ENCODE results near the gene PIK3R5. TPM values are rescaled to one million over a fixed set of nuclear protein-coding genes. Genes with fewer than 3 reads are reported as not detected.
A peak's percentile ranks its signal among the peaks of the same experiment; 100 is the strongest.

The PIK3R5 gene
- total RNA-seq, 2 experiments from 2014 or later = 153 to 159 TPM

- DNase-seq (no peak), ATAC-seq (ENCODE audit: poor library complexity) (no peak)
- peaks cover 77% of the 10 kb centered on the region for H3K36me3 ChIP-seq (ENCODE audit: insufficient read depth, low read length)
- Mint-ChIP-seq H3K9me3 (peaks cover 5% of the 10 kb centered on the region), H3K27ac (no peak overlapping the region), H3K36me3 (ENCODE audit: low read depth) (peaks cover 87% of the 10 kb centered on the region), H3K4me1 (ENCODE audit: low read depth) (peaks cover 27% of the 10 kb centered on the region), H3K27me3 (no peaks in the 10 kb centered on the region), H3K4me3 (no peak overlapping the region)
- H3K27ac ChIP-seq (ENCODE audit: low read depth in 1 of 2, low read length in 2 of 2) = no peak overlapping the region
- TF ChIP-seq, protein P1, sequence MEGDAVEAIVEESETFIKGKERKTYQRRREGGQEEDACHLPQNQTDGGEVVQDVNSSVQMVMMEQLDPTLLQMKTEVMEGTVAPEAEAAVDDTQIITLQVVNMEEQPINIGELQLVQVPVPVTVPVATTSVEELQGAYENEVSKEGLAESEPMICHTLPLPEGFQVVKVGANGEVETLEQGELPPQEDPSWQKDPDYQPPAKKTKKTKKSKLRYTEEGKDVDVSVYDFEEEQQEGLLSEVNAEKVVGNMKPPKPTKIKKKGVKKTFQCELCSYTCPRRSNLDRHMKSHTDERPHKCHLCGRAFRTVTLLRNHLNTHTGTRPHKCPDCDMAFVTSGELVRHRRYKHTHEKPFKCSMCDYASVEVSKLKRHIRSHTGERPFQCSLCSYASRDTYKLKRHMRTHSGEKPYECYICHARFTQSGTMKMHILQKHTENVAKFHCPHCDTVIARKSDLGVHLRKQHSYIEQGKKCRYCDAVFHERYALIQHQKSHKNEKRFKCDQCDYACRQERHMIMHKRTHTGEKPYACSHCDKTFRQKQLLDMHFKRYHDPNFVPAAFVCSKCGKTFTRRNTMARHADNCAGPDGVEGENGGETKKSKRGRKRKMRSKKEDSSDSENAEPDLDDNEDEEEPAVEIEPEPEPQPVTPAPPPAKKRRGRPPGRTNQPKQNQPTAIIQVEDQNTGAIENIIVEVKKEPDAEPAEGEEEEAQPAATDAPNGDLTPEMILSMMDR (IDR thresholded peaks at IDR 0.05) = no peak
- H3K9me3 ChIP-seq (ENCODE audit: control insufficient read depth in 1 of 2, insufficient read depth in 1 of 2, low read length in 2 of 2) = no peaks in the 10 kb centered on the region
- ChIA-PET CTCF (no interaction called here), POLR2A (no interaction called here)
- H3K4me1 ChIP-seq (ENCODE audit: insufficient read depth, low read length) = peaks cover 18% of the 10 kb centered on the region
- H3K4me3 ChIP-seq (ENCODE audit: low read length) = no peak overlapping the region
- intact Hi-C loops (cut with DNase I, micrococcal nuclease) = no loop called here
- no peaks in the 10 kb centered on the region for H3K27me3 ChIP-seq (ENCODE audit: control insufficient read depth in 1 of 2, insufficient read depth in 2 of 2, low read length in 2 of 2)
These were observed 51.6 kb downstream of the PIK3R5 start for GRCh38 chr17:8913879-8914278.

DNA sequence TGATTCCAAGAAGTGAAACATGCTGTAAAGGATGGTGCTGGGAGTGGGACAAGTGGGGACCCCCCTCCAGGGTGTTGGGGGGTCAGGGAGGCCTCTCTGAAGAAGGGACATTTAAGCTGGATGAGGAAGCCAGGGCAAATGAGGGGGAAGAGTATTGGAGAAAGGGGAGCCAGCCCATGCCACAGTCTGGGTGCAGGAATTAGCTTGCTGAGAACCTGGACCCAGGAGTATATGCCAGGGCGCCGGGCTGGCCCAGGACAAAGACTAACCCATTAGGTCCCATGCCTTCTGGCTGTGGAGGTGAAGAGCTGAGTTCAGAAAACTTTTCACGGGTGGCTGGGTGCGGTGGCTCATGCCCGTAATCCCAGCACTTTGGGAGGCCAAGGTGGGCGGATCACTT lies 52.4 kb downstream of the PIK3R5 start:
- Mint-ChIP-seq H3K27ac (peak overlapping the region; percentile 62), H3K4me1 (ENCODE audit: low read depth) (peaks cover 23% of the 10 kb centered on the region), H3K4me3 (no peak overlapping the region), H3K36me3 (ENCODE audit: low read depth) (peaks cover 87% of the 10 kb centered on the region), H3K9me3 (peaks cover 1% of the 10 kb centered on the region), H3K27me3 (no peaks in the 10 kb centered on the region)
- intact Hi-C loops (cut with DNase I, micrococcal nuclease) = no loop called here
- peaks cover 18% of the 10 kb centered on the region for H3K4me1 ChIP-seq (ENCODE audit: insufficient read depth, low read length)
- peaks cover 78% of the 10 kb centered on the region for H3K36me3 ChIP-seq (ENCODE audit: insufficient read depth, low read length)
- H3K27me3 ChIP-seq (ENCODE audit: control insufficient read depth in 1 of 2, insufficient read depth in 2 of 2, low read length in 2 of 2) = no peaks in the 10 kb centered on the region
- no peak overlapping the region for H3K4me3 ChIP-seq (ENCODE audit: low read length)
- TF ChIP-seq, protein P1 (IDR thresholded peaks at IDR 0.05) = no peak
- H3K27ac ChIP-seq (ENCODE audit: low read depth in 1 of 2, low read length in 2 of 2) = no peak overlapping the region
- ATAC-seq (ENCODE audit: poor library complexity) (no peak), DNase-seq (no peak)
- ChIA-PET CTCF (no interaction called here), POLR2A (no interaction called here)
- no peaks in the 10 kb centered on the region for H3K9me3 ChIP-seq (ENCODE audit: control insufficient read depth in 1 of 2, insufficient read depth in 1 of 2, low read length in 2 of 2)

- CTCF ChIA-PET = no interaction called here
- H3K36me3 Mint-ChIP-seq (ENCODE audit: low read depth) = peaks cover 87% of the 10 kb centered on the region
- H3K4me3 ChIP-seq (ENCODE audit: low read length) = no peak overlapping the region
These were observed 53.2 kb downstream of the PIK3R5 start for GRCh38 chr17:8912084-8912981.

More at GRCh38 chr17:8912084-8912981, 53.2 kb downstream of the PIK3R5 start:
- Histone ChIP-seq H3K27ac (ENCODE audit: low read depth in 1 of 2, low read length in 2 of 2) (peak overlapping the region in 1 of 2 donors; percentile 3), H3K36me3 (ENCODE audit: insufficient read depth, low read length) (peaks cover 81% of the 10 kb centered on the region), H3K4me1 (ENCODE audit: insufficient read depth, low read length) (peaks cover 18% of the 10 kb centered on the region), H3K27me3 (ENCODE audit: control insufficient read depth in 1 of 2, insufficient read depth in 2 of 2, low read length in 2 of 2) (no peaks in the 10 kb centered on the region), H3K9me3 (ENCODE audit: control insufficient read depth in 1 of 2, insufficient read depth in 1 of 2, low read length in 2 of 2) (no peaks in the 10 kb centered on the region)
- intact Hi-C loops (cut with DNase I, micrococcal nuclease) = no loop called here
- POLR2A ChIA-PET = no interaction called here
- no peak overlapping the region for H3K4me3 Mint-ChIP-seq
- H3K27me3 Mint-ChIP-seq = no peaks in the 10 kb centered on the region
- H3K27ac Mint-ChIP-seq = peak overlapping the region; percentile 62
- DNase-seq (no peak), ATAC-seq (ENCODE audit: poor library complexity) (no peak)
- H3K9me3 Mint-ChIP-seq = no peaks in the 10 kb centered on the region
- TF ChIP-seq, protein P1 (IDR thresholded peaks at IDR 0.05) = no peak
- H3K4me1 Mint-ChIP-seq (ENCODE audit: low read depth) = peaks cover 23% of the 10 kb centered on the region

Data from CD4-positive, alpha-beta T cell (primary cell).